Liver (tissue), 3 donors: Measurements from ENCODE around the gene ASPA.

Experiments used
- EGR1 ChIP-seq, 2 donors: IDR thresholded peaks; 2 replicates each; pipeline ENCODE4 v1.6.1; 2016 to 2018; ENCODE audit warnings: antibody characterized with exemption in 2 of 2, low read depth in 2 of 2
- GABPA ChIP-seq, 2 donors: IDR thresholded peaks in 1 of 2; conservative IDR thresholded peaks in 1 of 2; 2 replicates each; pipeline ENCODE4 v1.6.1; 2016; ENCODE audit warnings: antibody characterized with exemption in 2 of 2, mild to moderate bottlenecking in 1 of 2, moderate library complexity in 1 of 2
- JUND ChIP-seq, 2 donors: IDR thresholded peaks; 2 replicates each; pipeline ENCODE4 v1.6.1; 2016; ENCODE audit warnings: antibody characterized with exemption in 2 of 2
- TAF1 ChIP-seq: conservative IDR thresholded peaks from 2 replicates; pipeline ENCODE4 v1.6.1; 2016; ENCODE audit warnings: antibody characterized with exemption, mild to moderate bottlenecking
- YY1 ChIP-seq: IDR thresholded peaks from 2 replicates; pipeline ENCODE4 v1.6.1; 2016; ENCODE audit warnings: antibody characterized with exemption, mild to moderate bottlenecking
- TF ChIP-seq, protein P1 (sequence below): fragments of 150-350 bp; IDR thresholded peaks from 2 replicates; pipeline ENCODE4 v1.5.1; 2017; ENCODE audit warnings: improper control_type of control experiment, low read depth, low read length; ENCODE audit not compliant: missing input control
- TF ChIP-seq, protein P2 (sequence below): IDR thresholded peaks from 2 replicates; pipeline ENCODE4 v1.6.1; 2016; ENCODE audit warnings: antibody characterized with exemption
- TF ChIP-seq, protein P3 (sequence below): IDR thresholded peaks from 2 replicates; pipeline ENCODE4 v1.6.1; 2016; ENCODE audit warnings: antibody characterized with exemption
- TF ChIP-seq, protein P4 (sequence below): IDR thresholded peaks from 2 replicates; pipeline ENCODE4 v1.6.1; 2016; ENCODE audit warnings: antibody characterized with exemption
- TF ChIP-seq, protein P5 (sequence below): IDR thresholded peaks from 2 replicates; pipeline ENCODE4 v1.6.1; 2016; ENCODE audit warnings: antibody characterized with exemption, mild to moderate bottlenecking
- donor health status: healthy.
- donor health status: healthy.

DNA sequence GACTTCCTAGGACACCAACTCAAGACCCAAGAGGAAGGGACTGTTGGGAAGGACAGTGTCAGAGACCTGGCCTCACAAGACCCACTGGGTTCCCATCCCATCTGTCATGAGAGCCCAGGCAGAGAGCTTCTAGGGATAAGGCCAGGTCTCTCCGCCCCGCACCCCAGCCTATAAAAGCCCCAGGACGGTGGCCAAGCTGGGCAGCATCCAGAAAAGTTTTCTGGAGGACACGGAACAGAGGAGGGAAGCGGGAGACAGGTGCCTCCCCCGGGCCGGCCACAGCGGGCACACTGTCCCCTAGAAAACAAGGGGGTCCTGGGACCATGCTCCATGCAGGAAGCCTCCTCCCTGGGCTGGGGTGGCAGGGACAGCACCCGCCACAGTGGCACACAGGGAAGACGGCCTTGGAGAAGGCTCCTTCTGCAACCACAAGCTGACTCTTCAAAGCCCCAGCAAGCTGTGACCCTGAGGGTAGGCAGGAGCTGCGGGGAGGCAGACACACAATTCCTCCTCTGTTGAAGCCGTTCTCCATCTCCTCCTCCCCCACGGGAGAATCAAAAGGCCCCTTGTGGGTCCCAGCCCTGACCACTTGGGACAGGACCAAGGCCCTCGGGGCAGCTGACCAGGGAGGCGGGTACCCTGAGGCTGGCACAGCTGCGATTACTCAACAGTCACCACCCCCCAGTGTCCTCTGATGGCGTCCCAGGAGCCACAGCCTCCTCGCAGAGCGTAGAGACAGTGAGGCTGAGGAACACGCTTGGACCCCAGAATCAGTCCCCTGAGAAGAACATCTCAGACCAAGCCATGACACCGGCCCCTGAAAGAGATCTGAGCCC, 55.7 kb downstream of the ASPA start:
- TF ChIP-seq JUND (IDR thresholded peaks at IDR 0.05): no peak
- TF ChIP-seq, protein P1, sequence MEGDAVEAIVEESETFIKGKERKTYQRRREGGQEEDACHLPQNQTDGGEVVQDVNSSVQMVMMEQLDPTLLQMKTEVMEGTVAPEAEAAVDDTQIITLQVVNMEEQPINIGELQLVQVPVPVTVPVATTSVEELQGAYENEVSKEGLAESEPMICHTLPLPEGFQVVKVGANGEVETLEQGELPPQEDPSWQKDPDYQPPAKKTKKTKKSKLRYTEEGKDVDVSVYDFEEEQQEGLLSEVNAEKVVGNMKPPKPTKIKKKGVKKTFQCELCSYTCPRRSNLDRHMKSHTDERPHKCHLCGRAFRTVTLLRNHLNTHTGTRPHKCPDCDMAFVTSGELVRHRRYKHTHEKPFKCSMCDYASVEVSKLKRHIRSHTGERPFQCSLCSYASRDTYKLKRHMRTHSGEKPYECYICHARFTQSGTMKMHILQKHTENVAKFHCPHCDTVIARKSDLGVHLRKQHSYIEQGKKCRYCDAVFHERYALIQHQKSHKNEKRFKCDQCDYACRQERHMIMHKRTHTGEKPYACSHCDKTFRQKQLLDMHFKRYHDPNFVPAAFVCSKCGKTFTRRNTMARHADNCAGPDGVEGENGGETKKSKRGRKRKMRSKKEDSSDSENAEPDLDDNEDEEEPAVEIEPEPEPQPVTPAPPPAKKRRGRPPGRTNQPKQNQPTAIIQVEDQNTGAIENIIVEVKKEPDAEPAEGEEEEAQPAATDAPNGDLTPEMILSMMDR: no peak
- no peak for TF ChIP-seq GABPA (IDR thresholded peaks at IDR 0.05 in 1 of 2, conservative IDR thresholded peaks at IDR 0.05 in 1 of 2)
- TF ChIP-seq, protein P2, sequence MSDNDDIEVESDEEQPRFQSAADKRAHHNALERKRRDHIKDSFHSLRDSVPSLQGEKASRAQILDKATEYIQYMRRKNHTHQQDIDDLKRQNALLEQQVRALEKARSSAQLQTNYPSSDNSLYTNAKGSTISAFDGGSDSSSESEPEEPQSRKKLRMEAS: no peak
- TF ChIP-seq, protein P3, sequence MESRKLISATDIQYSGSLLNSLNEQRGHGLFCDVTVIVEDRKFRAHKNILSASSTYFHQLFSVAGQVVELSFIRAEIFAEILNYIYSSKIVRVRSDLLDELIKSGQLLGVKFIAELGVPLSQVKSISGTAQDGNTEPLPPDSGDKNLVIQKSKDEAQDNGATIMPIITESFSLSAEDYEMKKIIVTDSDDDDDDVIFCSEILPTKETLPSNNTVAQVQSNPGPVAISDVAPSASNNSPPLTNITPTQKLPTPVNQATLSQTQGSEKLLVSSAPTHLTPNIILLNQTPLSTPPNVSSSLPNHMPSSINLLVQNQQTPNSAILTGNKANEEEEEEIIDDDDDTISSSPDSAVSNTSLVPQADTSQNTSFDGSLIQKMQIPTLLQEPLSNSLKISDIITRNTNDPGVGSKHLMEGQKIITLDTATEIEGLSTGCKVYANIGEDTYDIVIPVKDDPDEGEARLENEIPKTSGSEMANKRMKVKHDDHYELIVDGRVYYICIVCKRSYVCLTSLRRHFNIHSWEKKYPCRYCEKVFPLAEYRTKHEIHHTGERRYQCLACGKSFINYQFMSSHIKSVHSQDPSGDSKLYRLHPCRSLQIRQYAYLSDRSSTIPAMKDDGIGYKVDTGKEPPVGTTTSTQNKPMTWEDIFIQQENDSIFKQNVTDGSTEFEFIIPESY: no peak
- TF ChIP-seq, protein P4, sequence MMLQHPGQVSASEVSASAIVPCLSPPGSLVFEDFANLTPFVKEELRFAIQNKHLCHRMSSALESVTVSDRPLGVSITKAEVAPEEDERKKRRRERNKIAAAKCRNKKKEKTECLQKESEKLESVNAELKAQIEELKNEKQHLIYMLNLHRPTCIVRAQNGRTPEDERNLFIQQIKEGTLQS: no peak
- TF ChIP-seq, protein P5, sequence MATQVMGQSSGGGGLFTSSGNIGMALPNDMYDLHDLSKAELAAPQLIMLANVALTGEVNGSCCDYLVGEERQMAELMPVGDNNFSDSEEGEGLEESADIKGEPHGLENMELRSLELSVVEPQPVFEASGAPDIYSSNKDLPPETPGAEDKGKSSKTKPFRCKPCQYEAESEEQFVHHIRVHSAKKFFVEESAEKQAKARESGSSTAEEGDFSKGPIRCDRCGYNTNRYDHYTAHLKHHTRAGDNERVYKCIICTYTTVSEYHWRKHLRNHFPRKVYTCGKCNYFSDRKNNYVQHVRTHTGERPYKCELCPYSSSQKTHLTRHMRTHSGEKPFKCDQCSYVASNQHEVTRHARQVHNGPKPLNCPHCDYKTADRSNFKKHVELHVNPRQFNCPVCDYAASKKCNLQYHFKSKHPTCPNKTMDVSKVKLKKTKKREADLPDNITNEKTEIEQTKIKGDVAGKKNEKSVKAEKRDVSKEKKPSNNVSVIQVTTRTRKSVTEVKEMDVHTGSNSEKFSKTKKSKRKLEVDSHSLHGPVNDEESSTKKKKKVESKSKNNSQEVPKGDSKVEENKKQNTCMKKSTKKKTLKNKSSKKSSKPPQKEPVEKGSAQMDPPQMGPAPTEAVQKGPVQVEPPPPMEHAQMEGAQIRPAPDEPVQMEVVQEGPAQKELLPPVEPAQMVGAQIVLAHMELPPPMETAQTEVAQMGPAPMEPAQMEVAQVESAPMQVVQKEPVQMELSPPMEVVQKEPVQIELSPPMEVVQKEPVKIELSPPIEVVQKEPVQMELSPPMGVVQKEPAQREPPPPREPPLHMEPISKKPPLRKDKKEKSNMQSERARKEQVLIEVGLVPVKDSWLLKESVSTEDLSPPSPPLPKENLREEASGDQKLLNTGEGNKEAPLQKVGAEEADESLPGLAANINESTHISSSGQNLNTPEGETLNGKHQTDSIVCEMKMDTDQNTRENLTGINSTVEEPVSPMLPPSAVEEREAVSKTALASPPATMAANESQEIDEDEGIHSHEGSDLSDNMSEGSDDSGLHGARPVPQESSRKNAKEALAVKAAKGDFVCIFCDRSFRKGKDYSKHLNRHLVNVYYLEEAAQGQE: no peak
- no peak for TF ChIP-seq EGR1 (IDR thresholded peaks at IDR 0.05; ENCODE audit: low read depth in 2 of 2)
- no peak for TF ChIP-seq YY1
- no peak for TF ChIP-seq TAF1
